Activated CD8-positive, alpha-beta memory T cell treated with anti-CD3 and anti-CD28 coated beads for 1 hour (primary cell): ENCODE data around the gene CPAMD8.
"Not testable (repeated sequence)": the region's sequence is repeated elsewhere in the genome, so short reads cannot be mapped to it uniquely, and the experiment has no call there.

Source experiments
- DNase-seq, 2 donors: peaks; one replicate each; pipeline ENCODE4 v3.0.0-alpha.2; 2020; ENCODE audit warnings: low read depth in 1 of 2; ENCODE audit errors: extremely low read depth in 1 of 2

CPAMD8 gene

GRCh38 chr19:16878181-16878965 lies 148.2 kb downstream of the CPAMD8 start:
- no peak for DNase-seq

GRCh38 chr19:16877581-16877980 lies 149.0 kb downstream of the CPAMD8 start:
- no peak for DNase-seq

- DNase-seq, result no peak
Measured at GRCh38 chr19:16876904-16877361, 149.7 kb downstream of the CPAMD8 start.

- no peak for DNase-seq
Measured at GRCh38 chr19:16875584-16876555, 150.7 kb downstream of the CPAMD8 start.

- not testable (repeated sequence) for DNase-seq
Measured at GRCh38 chr19:16874978-16875299, 151.7 kb downstream of the CPAMD8 start.

- DNase-seq, result no peak
Measured at GRCh38 chr19:16874250-16874977, 152.2 kb downstream of the CPAMD8 start.

- DNase-seq, result no peak
Measured at GRCh38 chr19:16873594-16873993, 153.0 kb downstream of the CPAMD8 start.

GRCh38 chr19:16872728-16873127 lies 153.9 kb downstream of the CPAMD8 start:
- DNase-seq, result no peak

- DNase-seq, result no peak
Measured at GRCh38 chr19:16871871-16872270, 154.7 kb downstream of the CPAMD8 start.

GRCh38 chr19:16869331-16869972 lies 157.2 kb downstream of the CPAMD8 start:
- DNase-seq, result no peak

- no peak for DNase-seq
Measured at GRCh38 chr19:16868423-16869130, 158.0 kb downstream of the CPAMD8 start.

GRCh38 chr19:16867211-16867610 lies 159.4 kb downstream of the CPAMD8 start:
- DNase-seq, result no peak

- no peak for DNase-seq
Measured at GRCh38 chr19:16862826-16863415, 163.7 kb downstream of the CPAMD8 start.

- DNase-seq, result no peak
Measured at GRCh38 chr19:16861834-16862233, 164.8 kb downstream of the CPAMD8 start.

- no peak for DNase-seq
Measured at GRCh38 chr19:16861011-16861410, 165.6 kb downstream of the CPAMD8 start.

GRCh38 chr19:16860118-16860517 lies 166.5 kb downstream of the CPAMD8 start:
- no peak for DNase-seq

GRCh38 chr19:16859626-16860025 lies 167.0 kb downstream of the CPAMD8 start:
- no peak for DNase-seq

- no peak for DNase-seq
Measured at GRCh38 chr19:16856091-16856490, 170.5 kb downstream of the CPAMD8 start.

- DNase-seq, result no peak
Measured at GRCh38 chr19:16853066-16853465, 173.5 kb downstream of the CPAMD8 start.
